ENCODE results near the gene SUN3. TPM values are rescaled to one million over a fixed set of nuclear protein-coding genes. Genes with fewer than 3 reads are reported as not detected.
A peak's percentile ranks its signal among the peaks of the same experiment; 100 is the strongest.
"Not testable (repeated sequence)": the region's sequence is repeated elsewhere in the genome, so short reads cannot be mapped to it uniquely, and the experiment has no call there.

SUN3 gene
- total RNA-seq, 1 donor from 2014 or later = not detected

DNA sequence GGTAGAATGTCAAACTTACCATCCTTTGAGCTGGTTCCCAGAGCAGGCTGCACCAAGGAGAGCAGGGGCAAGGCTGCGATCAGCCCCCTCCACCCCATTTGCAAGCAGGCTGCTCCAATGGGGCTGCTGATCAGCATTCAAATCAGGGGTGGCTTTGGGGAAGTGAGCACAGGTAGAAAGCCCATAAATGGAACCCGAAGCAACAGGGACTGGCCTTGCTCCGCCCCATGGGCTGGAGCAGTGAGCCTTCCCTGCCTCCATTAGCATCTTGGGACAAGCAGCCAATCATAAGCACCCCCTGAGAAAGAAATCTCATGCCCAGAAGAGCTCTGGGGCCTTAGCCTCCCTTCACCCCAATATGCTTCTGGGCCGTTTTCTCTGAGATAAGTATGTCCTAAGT lies 76.7 kb downstream of the SUN3 start:
- intact Hi-C loops (cut with DNase I) = no loop called here
- DNase-seq (no peak), ATAC-seq (ENCODE audit: poor library complexity) (no peak)

DNA sequence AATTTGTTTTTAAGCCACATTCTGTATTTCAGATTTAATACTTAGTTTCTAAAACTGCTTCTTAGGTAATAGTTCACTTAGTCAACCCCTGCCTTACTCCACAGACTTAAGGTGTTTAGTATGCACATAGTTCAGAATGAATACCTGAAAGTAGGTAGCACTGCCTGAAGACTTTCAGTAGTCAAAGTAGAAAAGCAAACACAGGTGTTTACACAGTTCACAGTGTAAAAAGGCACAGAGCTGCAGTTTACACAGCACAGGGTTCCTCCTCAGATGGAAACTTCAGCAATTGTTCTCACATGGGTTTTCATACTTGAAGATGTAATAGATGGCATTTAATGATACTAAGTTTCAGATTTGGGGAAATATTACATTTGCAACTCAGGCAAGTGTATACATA lies 77.5 kb downstream of the SUN3 start:
- intact Hi-C loops (cut with DNase I) = no loop called here
- ATAC-seq (ENCODE audit: poor library complexity) (no peak), DNase-seq (no peak)

DNA sequence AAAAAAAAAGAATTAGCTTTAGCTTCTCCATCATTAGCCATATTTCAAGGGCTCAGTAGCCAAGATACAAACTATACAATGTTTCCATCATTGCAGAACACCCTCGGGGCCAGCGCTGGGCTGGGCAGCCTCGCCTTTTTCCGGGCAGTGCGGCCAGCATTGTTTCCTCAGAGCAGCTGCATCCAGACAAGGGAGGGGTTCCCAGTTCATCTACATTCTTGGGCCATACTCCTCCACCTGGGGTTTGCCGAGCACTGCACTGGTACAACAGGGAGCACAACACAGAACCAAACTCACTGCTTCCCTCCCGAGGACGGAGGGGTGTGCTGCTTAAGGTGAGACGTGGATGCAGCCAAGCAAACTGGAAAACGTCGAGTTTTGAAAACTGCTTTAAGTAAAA lies 78.2 kb downstream of the SUN3 start:
- intact Hi-C loops (cut with DNase I) = no loop called here
- DNase-seq = peak; percentile 66
- ATAC-seq (ENCODE audit: poor library complexity) = peak; percentile 65

DNA sequence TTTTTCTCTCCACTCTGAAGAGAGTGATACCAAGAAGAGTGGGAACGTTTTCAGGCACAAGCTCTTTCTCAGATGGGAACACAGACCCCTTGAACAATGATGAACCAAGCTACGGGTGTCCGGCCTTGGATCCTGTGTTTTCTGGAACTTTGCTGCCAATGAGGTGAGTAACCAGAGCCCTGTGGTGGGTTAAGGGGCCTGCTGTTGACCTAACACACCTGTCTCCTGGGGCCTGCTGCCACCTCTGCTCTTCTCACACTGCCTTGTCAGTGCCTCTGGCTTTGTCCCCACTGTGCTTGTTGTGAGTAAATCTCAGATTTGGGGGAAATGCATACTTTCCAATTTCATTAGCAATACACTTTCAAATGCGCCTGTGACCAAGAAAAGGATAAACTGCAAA lies 79.2 kb downstream of the SUN3 start:
- intact Hi-C loops (cut with DNase I) = loop anchor here (5.0 kb wide), 1 partner anchor 163 kb away; no protein-coding TSS in a partner anchor
- ATAC-seq (ENCODE audit: poor library complexity) (no peak), DNase-seq (no peak)

DNA sequence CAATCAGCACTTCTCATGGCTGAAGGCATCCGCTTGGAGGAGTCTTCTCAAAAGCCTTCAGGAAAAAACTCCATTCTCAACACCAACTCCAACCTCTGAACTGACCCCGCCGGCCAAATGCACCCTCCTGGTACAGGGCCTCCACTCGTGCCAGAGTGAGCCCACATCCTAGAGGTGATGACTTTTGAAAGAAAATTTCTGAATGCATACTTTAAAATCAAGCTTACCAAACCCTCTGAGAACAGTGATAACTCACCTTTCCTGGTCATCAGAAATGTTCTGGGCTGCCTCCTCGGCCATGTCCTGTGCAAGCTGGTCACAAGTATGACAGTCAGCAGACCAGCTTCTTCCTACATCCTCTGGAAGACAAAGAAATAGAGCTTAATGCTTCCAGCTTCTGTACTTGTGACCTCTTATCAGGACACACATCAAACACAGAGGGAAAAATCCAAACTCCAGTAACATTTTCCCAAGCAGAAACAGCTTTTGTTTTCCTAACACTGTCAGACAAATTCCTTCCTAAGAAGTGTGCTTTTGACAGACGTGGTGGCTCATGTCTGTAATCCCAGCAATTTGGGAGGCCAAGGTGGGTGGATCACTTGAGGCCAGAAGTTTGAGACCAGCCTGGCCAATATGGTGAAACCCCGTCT lies 80.6 kb downstream of the SUN3 start, which contains the start of gene PKD1L1:
TSS of gene PKD1L1 (minus strand) at position 326 of the 650 bp plus-strand sequence. CDS start at position 300, 26 bp downstream.
- no peak for ATAC-seq (ENCODE audit: poor library complexity)

DNA sequence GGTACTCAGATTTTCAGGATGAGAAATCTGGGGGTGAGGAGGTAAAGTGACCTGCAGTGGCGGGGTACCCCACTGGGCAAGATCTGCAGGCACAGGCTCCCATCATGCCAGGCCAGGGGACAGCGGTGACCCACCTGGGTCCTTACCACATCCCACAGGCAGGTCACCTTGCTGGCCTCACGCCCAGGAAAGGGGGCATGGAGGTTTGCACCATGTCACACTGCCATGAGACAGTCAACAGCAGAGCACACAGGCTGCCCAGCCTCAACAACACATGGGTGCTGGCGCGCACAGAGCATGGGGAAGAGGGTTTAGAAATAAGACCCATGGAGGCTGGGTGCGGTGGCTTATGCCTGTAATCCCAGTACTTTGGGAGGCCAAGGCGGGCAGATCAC lies 81.6 kb downstream of the SUN3 start:
- intact Hi-C loops (cut with DNase I) = loop anchor here (5.0 kb wide), 1 partner anchor 165 kb away; no protein-coding TSS in a partner anchor
- ATAC-seq (ENCODE audit: poor library complexity) (no peak), DNase-seq (no peak)

More for the DNA sequence above, 80.6 kb downstream of the SUN3 start, which contains the start of gene PKD1L1:
- intact Hi-C loops (cut with DNase I) = loop anchor here (5.0 kb wide), 1 partner anchor 164 kb away; no protein-coding TSS in a partner anchor
- DNase-seq = no peak

DNA sequence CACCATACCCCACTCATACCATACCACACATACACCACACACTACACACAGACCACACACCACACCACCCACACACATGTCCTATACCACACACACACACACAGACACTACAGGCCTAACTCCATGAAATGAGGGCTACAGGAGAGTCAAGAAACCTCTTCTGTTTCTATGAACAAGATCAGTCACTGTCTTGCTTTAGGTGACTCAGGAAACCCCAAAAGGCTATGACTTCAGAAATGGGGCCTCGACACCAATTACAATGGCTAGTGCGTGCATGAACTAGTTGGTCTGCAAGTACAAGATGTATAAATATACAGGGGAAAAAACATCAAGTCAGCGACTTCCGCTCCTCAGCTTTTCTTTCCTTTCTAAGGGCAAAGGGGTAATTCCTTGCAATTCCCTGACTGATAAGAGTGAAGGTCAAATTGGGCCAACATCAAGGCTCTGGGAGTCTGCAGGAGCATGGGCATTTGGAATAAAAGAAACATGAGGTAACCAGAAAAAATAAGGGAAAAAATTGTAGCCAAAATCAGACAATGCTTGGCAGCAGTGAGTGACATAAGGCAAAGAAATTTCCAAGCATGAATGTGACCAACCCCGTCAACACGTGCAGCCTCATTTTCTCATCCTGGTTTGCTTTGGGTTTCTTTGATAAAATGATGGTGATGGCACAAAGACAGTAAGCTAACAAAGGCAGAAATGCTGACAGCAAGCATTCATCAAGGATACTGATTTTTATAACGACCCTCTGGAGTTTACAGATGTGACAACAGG lies 82.1 kb downstream of the SUN3 start:
- intact Hi-C loops (cut with DNase I) = loop anchor here (5.0 kb wide), 1 partner anchor 166 kb away; no protein-coding TSS in a partner anchor
- no peak for ATAC-seq (ENCODE audit: poor library complexity)
- DNase-seq = no peak

DNA sequence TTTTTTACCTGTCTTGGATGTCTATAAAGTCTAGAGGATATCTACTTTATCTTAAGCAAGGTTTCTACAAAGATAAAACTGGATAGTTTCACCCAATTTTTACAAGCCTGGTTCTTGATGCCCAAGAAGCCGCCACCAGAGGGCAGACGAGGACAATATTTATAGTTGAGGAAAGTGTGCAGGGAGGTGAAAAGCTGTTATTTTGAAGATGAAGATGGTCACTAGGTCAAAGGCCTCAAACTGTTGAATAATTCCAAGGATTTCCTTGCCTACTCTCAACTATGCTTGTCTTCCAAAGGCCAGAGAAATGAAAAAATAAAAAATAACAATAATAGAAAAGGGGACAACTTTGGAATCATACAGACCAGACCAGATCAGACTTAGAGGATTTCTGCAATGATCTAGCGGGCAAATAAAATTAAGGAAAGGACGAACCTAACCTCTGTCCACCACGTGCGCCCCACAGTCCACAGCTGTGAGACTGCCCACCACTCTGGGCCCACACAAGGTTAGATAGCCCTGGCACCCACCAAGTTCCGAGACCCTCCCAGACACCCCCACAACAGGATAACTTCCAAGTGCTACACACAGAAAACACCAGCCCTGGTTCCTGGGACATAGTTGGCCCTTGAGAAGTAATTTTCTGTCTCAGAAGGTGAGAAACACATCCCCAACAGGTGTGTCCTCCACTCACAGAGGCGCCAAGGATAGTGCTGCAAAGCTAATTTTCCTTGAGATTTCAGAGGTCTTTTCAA lies 83.5 kb downstream of the SUN3 start:
- peak; percentile 40 for ATAC-seq (ENCODE audit: poor library complexity)
- peak; percentile 91 for DNase-seq
- intact Hi-C loops (cut with DNase I) = loop anchor here (5.0 kb wide), 1 partner anchor 167 kb away; no protein-coding TSS in a partner anchor

DNA sequence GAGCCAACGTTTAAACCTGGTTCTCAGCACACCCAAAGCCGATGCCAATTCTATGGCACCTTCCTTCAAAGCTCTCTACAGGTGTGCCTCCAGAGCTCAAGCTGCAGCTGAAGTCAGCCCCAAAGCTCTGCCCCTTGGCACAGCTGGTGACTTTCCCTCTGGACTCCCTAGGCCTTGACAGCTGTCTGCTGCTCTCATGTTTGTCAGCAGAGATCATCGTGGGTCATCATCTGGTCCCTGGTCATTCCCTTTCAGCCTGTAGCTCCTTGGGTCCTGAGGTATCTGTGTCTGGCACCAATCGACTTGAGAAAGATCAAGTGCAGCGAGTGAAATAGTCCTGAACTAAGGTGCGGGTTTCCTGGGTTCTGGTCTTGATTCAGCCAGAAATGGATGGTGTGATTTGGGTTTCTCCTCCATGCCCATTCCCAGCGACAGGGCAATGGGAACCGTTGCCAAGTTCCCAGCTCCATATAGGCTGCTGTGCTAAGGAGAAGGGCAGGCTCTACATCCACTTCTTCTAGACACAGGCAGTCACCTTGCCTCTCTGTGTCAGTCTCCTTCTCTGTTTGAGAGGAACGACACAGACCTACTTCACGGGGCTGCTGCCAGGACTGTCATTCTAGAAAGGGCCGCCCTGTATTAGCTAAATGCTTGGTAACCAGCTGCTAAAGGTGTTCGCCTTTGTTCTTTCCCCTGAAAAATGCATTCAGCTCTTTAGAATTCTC lies 84.2 kb downstream of the SUN3 start:
- ATAC-seq (ENCODE audit: poor library complexity) (no peak), DNase-seq (no peak)
- intact Hi-C loops (cut with DNase I) = loop anchor here (5.0 kb wide), 1 partner anchor 168 kb away; no protein-coding TSS in a partner anchor

DNA sequence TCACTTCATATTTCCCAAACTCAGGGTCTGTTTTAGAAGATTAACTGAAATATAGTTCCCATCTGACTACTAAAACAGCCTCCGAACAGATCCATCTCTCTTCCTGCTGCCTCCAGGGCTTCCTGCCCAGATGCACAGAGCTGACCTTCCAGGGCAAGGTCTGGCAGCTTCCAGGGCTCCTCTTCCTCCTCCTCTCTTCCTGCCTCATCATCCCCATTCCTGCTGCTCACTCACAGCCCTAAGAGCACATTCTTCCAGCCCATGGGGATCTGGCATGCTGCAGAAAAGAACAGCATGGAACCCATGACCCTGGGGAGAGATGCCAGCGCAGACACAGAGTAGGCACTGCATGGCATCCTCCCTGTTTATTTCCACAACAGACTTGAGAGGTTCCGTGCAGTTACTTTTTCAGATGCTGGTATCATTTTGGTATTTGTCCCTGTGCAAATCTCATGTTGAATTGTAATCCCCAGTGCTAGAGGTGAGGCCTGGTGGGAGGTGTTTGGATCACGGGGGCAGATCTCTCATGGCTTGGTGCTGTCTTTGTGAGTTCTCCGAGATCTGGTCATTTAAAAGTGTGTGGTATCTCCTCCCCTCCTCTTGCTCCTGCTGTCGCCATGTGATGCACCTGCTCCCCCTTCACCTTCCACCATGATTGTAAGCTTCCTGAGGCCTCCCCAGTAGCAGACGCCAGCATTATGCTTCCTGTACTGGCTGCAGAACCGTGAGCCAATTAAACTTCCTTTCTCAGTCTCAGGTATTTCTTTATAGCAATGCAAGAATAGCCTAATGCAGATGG lies 85.0 kb downstream of the SUN3 start:
- intact Hi-C loops (cut with DNase I) = no loop called here
- DNase-seq = no peak

DNA sequence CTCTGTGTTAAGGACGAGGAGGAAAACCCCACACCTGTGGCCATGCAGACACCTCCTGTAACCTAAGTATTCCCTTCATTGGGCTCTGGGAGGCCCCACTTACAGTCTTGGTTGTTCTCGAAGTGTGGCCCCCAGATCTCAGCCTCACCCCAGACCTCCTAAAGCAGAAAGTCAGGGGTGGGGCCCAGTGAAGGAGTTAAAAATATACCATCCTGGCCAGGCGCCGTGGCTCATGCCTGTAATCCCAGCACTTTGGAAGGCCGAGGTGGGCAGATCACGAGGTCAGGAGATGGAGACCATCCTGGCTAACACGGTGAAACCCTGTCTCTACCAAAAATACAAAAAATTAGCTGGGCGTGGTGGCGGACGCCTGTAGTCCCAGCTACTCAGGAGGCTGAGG lies 86.3 kb downstream of the SUN3 start:
- ATAC-seq (ENCODE audit: poor library complexity); intact Hi-C loops (cut with DNase I); DNase-seq: not testable (repeated sequence)

More for the DNA sequence above, 85.0 kb downstream of the SUN3 start:
- ATAC-seq (ENCODE audit: poor library complexity) = no peak

DNA sequence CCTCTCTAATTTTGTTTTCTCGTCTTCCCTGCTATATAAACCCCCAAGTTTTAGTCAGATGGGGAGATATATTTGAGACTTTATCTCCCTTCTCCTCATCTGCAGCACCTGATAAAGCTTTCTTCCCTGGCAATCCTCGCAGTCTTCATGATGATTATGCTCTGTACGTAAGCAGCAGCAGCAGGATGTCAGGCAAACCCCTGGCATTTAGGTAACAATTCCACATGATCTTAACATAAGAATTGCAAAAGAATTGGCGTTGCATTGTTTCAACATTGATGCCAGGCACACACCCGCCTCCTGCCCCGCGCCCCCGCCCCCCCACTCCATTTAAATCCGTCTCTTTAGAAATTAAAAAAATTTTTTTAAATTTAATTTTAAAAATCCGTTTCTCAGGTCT lies 86.8 kb downstream of the SUN3 start:
- ATAC-seq (ENCODE audit: poor library complexity) (no peak), DNase-seq (no peak)
- intact Hi-C loops (cut with DNase I) = no loop called here

DNA sequence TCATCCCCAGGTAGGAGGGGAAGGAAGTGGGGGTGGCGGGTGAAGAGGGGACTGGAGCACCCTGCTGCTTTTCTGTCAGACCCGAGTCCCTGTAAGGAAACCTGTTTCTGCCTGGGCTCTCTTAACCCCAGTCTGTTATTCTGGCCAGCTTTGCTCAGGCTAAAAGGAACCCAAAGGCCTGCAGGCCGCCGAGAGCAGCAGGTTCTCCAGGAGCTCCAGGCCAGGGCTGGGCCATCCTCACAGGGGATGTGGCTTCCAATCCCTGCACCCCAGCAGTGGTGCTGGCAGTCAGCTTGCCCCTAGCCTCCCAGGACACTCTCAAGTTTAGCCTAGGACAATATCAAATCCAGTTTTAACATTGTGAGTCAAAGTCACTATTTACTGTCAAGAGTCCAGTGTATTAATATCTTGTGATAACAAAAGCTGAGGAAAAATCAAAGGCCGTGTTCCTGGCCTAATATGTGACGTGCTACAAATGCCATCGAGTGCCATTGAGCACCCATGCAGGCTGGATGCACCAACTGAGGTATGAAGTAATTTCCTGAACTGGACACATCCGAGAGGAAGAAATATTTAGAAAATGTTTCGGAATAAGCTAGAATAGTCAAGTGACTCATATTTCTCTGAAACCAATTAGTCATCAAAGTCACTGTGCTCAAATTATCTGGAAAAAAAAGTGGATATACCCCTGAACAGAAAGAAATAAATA lies 87.6 kb downstream of the SUN3 start:
- intact Hi-C loops (cut with DNase I) = no loop called here
- peak; percentile 64 for ATAC-seq (ENCODE audit: poor library complexity)
- no peak for DNase-seq

DNA sequence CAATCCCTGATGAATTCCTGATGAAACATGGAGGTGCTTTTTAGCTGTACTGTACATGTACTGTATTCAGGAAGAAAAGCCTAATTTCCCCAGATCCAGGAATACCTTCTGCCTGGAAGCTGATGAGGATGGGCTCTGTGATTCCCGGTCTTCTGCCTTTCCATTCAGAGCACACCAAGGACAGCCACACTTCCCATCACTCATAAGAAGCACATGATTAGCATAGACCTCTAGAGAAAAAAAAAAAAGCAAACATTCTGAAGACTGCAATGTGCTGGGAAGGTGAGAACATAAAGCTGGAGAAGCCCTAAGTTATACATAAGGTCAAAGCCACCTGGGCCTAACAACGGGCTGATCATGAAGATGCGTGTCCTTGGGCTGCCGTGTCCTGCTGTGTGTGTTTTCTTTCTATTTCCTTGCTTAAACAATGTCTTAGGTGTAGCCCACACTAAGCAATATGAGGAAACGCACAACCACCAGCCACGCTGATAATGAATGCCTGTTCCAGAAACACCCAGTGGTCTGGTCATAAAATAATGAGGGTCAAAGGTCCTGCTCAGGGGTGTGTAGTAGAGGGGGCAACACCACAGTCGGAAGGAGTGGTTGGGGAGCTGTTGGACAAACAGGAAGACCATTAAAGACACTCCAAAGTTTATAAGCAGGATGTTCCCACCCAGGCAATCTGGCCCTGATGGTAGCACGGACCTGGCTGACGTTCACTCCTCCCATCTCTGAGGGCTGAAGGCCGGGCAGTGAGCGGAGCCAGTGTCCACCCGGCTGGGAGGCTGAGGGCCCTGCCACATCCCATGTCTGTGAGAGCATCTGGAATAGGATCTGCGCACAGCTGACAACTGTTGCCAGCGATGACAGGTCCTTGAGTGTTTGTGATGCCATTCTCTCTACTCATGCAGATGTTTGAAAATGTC lies 88.6 kb downstream of the SUN3 start:
- intact Hi-C loops (cut with DNase I) = no loop called here
- peak; percentile 75 for ATAC-seq (ENCODE audit: poor library complexity)
- DNase-seq = peak; percentile 59

DNA sequence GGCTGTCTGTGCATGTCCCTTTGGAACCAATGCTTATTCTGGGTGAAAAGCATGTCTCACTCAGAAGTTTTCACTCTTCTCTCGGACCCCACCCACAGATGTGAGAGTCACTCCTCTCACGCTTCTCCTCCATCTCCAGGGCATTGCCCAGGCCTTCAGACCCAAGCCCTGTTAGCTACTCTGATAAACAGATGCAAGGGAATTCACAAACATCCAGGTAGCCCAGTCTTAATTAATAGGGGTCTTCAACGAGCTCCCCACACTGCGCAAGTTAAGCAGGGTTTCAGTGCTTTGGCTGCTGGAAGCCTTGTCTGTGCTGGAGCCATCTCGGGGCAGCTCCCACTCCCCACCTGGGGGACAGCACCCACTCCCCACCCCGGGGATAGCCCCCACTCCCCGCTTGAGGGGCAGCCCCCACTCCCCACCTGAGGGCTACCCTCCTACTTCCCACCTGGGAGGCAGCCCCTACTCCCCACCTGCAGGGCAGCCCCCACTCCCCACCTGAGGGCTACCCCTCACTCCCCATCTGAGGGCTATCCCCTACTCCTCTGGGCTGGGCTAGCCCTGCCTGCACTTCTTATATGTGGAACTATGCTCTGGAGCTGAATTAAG lies 89.4 kb downstream of the SUN3 start:
- no peak for DNase-seq
- intact Hi-C loops (cut with DNase I) = no loop called here
- ATAC-seq (ENCODE audit: poor library complexity) = no peak
